Mesothelial cell of epicardium (in vitro differentiated cells): Measurements from ENCODE around the gene KRTAP6-1. TPM values are rescaled to one million over a fixed set of nuclear protein-coding genes. Genes with fewer than 3 reads are reported as not detected.

Experiments
- DNase-seq, 2 experiments: peaks; one replicate each; pipeline ENCODE4 v3.0.0; 2021; ENCODE audit warnings: low spot score in 2 of 2; ENCODE audit not compliant: unreplicated experiment in 2 of 2
- H3K27ac Mint-ChIP-seq: 2 replicates; pipeline ENCODE4 v1.8.0; 2021; ENCODE audit warnings: mixed read lengths
- H3K27me3 Mint-ChIP-seq: 2 replicates; pipeline ENCODE4 v1.8.0; 2021; ENCODE audit warnings: low read depth, mixed read lengths
- H3K36me3 Mint-ChIP-seq: 2 replicates; pipeline ENCODE4 v1.8.0; 2021; ENCODE audit warnings: mixed read lengths
- H3K4me1 Mint-ChIP-seq: 2 replicates; pipeline ENCODE4 v1.8.0; 2021; ENCODE audit warnings: mixed read lengths
- H3K4me3 Mint-ChIP-seq: 2 replicates; pipeline ENCODE4 v1.8.0; 2021; ENCODE audit warnings: mild to moderate bottlenecking, moderate library complexity, mixed read lengths
- H3K9me3 Mint-ChIP-seq: 2 replicates; pipeline ENCODE4 v1.8.0; 2021; ENCODE audit warnings: mixed read lengths
- total RNA-seq: library from RNA; stranded (reverse); gene quantifications from 3 replicates; pipeline ENCODE4 v1.2.1, GENCODE V29; 2021
- TF ChIP-seq, protein P1 (sequence below): fragments of 200-600 bp; sonication (generic); IDR thresholded peaks from one replicate; pipeline ENCODE4 v1.5.0; 2021; ENCODE audit warnings: antibody characterized with exemption; ENCODE audit not compliant: unreplicated experiment

KRTAP6-1 gene
- not detected in 3 replicates for total RNA-seq

- Mint-ChIP-seq H3K4me1 (no peaks in the 10 kb centered on the region), H3K36me3 (no peaks in the 10 kb centered on the region), H3K27me3 (no peaks in the 10 kb centered on the region), H3K27ac (no peak within 1 kb of the TSS), H3K4me3 (no peak within 1 kb of the TSS), H3K9me3 (peaks cover 62% of the 10 kb centered on the region)
- TF ChIP-seq, protein P1, sequence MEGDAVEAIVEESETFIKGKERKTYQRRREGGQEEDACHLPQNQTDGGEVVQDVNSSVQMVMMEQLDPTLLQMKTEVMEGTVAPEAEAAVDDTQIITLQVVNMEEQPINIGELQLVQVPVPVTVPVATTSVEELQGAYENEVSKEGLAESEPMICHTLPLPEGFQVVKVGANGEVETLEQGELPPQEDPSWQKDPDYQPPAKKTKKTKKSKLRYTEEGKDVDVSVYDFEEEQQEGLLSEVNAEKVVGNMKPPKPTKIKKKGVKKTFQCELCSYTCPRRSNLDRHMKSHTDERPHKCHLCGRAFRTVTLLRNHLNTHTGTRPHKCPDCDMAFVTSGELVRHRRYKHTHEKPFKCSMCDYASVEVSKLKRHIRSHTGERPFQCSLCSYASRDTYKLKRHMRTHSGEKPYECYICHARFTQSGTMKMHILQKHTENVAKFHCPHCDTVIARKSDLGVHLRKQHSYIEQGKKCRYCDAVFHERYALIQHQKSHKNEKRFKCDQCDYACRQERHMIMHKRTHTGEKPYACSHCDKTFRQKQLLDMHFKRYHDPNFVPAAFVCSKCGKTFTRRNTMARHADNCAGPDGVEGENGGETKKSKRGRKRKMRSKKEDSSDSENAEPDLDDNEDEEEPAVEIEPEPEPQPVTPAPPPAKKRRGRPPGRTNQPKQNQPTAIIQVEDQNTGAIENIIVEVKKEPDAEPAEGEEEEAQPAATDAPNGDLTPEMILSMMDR: no peak
- DNase-seq: no peak
These were observed at the start of gene KRTAP6-1 for GRCh38 chr21:30613836-30614235. TSS of gene KRTAP6-1 (minus strand) at chr21:30613930. CDS start at chr21:30613904, 26 bp downstream.

DNA sequence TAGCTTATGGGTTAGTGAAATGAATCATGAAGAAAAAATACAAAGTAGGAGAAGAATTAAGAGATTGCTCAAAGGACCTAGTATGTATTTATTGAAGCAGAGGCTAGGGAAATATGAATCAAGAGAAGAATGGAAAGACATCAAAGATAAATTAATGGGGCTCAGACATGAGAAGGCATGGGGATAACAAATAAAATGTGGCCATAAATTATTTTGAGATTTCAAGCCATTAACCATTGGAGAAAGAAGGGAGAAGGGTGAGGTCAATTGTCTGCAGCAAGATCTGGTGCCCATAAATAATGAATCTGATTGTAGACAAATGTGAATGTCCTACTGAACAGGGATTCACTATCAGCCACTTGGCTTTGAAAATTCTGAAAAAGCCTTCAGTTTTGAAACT, 39.2 kb upstream of the KRTAP6-1 start:
- Mint-ChIP-seq H3K4me1 (no peaks in the 10 kb centered on the region), H3K9me3 (peaks cover 57% of the 10 kb centered on the region), H3K36me3 (no peaks in the 10 kb centered on the region), H3K27ac (no peak overlapping the region), H3K27me3 (peaks cover 3% of the 10 kb centered on the region), H3K4me3 (no peak overlapping the region)
- TF ChIP-seq, protein P1: no peak
- DNase-seq: no peak

DNA sequence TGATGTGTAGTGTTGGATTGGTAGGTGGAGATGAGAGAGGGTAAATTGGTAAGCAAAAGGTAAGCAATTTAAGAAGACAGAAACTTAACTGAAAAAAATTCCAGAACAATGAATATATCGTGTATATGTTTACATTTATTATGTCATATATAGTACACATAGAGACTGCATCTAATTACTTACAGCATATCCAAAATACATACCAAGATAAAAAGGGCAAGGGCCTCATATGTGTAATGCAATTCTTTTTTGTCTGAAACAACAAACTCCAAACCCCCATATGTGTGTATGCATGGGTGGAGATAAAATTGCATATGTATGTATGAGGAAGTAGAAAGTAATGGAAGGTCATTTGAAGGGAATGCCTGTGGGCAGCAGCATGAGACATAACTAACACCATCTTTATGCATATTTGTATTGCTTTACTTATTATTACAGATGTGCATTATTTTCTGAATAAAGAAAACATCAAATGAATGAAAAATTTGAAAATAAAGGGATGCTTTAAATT, 33.2 kb upstream of the KRTAP6-1 start:
- DNase-seq: no peak

GRCh38 chr21:30642564-30642963, 28.8 kb upstream of the KRTAP6-1 start, which contains the start of gene KRTAP20-3:
TSS of gene KRTAP20-3 (plus strand) at chr21:30642864.
- Mint-ChIP-seq H3K9me3 (peaks cover 64% of the 10 kb centered on the region), H3K36me3 (no peaks in the 10 kb centered on the region), H3K27me3 (no peaks in the 10 kb centered on the region), H3K4me1 (no peaks in the 10 kb centered on the region), H3K4me3 (no peak within 1 kb of the TSS), H3K27ac (no peak within 1 kb of the TSS)
- TF ChIP-seq, protein P1: no peak
- no peak for DNase-seq

More for the DNA sequence above, 33.2 kb upstream of the KRTAP6-1 start:
- H3K27me3 Mint-ChIP-seq: peaks cover 3% of the 10 kb centered on the region
- H3K36me3 Mint-ChIP-seq: no peaks in the 10 kb centered on the region
- H3K4me1 Mint-ChIP-seq: no peaks in the 10 kb centered on the region
- H3K9me3 Mint-ChIP-seq: peaks cover 68% of the 10 kb centered on the region
- H3K27ac Mint-ChIP-seq: no peak overlapping the region
- TF ChIP-seq, protein P1: no peak
- no peak overlapping the region for H3K4me3 Mint-ChIP-seq

GRCh38 chr21:30638686-30639085, 25.0 kb upstream of the KRTAP6-1 start:
- TF ChIP-seq, protein P1: no peak
- H3K9me3 Mint-ChIP-seq: peaks cover 52% of the 10 kb centered on the region

More at GRCh38 chr21:30638686-30639085, 25.0 kb upstream of the KRTAP6-1 start:
- no peak overlapping the region for H3K4me3 Mint-ChIP-seq
- H3K36me3 Mint-ChIP-seq: no peaks in the 10 kb centered on the region
- H3K27me3 Mint-ChIP-seq: no peaks in the 10 kb centered on the region
- no peak overlapping the region for H3K27ac Mint-ChIP-seq
- no peaks in the 10 kb centered on the region for H3K4me1 Mint-ChIP-seq
- no peak for DNase-seq
